ENCODE results near the gene FAM221B.

DNA sequence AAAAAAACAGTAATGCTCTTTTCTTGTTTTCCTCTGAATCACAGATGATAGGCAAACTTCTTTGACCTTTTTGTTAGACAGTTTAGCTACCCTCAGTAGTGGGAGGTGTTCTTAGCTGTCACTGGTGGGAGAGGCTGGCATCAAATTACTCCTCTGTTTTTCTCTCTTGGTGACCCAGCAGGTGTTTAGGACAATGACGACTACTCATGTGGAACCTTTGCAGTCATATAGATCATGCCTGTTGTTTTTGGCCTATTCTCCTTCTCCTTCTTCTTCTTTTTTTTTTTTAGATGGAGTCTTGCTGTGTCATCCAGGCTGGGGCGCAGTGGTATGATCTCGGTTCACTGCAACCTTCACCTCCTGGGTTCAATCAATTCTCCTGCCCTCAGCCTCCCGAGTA, 52.5 kb downstream of the FAM221B start:
- TF ChIP-seq, protein P1, sequence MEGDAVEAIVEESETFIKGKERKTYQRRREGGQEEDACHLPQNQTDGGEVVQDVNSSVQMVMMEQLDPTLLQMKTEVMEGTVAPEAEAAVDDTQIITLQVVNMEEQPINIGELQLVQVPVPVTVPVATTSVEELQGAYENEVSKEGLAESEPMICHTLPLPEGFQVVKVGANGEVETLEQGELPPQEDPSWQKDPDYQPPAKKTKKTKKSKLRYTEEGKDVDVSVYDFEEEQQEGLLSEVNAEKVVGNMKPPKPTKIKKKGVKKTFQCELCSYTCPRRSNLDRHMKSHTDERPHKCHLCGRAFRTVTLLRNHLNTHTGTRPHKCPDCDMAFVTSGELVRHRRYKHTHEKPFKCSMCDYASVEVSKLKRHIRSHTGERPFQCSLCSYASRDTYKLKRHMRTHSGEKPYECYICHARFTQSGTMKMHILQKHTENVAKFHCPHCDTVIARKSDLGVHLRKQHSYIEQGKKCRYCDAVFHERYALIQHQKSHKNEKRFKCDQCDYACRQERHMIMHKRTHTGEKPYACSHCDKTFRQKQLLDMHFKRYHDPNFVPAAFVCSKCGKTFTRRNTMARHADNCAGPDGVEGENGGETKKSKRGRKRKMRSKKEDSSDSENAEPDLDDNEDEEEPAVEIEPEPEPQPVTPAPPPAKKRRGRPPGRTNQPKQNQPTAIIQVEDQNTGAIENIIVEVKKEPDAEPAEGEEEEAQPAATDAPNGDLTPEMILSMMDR (IDR thresholded peaks at IDR 0.05): no peak
- TF ChIP-seq POLR2A (IDR thresholded peaks at IDR 0.05): no peak

Measured in stomach (tissue), 4 donors.